Globus pallidus (tissue), 1 donor: Measurements from ENCODE around the gene TULP1.
A peak's percentile ranks its signal among the peaks of the same experiment; 100 is the strongest.

Experiments
- DNase-seq: peaks from one replicate; pipeline ENCODE4 v3.0.0-alpha.2; 2015; ENCODE audit warnings: low spot score

The TULP1 gene

DNA sequence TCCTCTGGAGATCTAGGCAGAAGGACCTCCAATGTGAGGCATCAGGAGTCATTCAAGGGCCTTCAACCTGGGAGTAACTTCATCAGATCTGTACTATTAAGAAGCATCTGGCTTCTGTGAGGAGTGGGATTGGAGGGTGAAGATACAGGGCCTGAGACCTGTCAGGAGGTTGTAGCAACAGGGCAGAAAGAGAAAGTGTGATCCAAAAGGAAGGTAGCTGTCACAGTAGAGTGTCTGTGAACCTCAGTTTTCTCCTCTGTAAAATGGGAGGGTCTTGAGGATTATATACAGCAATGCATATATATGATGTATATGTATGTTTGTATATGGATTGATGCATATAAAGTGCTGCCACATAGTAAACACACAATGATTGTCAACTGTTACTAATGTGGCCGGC lies 47.0 kb downstream of the TULP1 start:
- no peak for DNase-seq

DNA sequence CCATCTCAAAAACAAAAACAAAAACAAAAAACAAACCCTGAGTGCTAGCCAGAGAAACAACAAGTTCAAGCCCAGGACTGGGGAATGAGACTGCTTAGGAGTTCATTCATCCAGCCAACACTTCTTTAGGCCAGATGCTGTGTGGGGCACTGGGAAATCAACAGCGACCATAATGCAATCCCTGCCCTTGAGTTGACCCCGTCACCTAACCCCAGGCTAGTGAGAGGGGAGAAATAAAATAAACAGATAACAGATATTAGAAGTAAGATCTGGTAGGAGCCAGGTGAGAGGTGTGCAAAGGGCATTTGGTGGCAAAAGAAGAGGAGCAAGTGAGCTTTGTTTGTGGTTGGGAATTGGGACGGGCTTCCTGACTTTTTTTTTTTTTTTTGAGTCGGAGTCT lies 49.4 kb downstream of the TULP1 start:
- no peak for DNase-seq

DNA sequence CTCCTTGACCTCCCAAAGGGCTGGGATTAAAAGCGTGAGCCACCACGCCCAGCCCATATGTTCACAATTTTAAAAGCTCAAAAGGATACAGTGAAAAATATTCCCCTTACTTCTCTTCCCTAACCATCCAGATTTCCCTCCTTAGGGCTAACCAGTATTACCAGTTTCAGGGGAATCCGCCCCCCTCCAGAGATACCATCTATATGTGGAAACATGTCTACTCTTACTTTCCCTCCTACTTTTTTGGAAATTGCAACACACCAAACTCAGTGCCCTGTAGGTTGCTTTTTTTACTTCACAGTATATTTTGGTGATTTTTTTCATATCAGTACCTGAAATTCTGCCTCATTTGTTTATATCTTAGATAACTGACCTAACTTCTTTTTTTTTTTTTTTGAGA lies 51.4 kb downstream of the TULP1 start:
- no peak for DNase-seq

DNA sequence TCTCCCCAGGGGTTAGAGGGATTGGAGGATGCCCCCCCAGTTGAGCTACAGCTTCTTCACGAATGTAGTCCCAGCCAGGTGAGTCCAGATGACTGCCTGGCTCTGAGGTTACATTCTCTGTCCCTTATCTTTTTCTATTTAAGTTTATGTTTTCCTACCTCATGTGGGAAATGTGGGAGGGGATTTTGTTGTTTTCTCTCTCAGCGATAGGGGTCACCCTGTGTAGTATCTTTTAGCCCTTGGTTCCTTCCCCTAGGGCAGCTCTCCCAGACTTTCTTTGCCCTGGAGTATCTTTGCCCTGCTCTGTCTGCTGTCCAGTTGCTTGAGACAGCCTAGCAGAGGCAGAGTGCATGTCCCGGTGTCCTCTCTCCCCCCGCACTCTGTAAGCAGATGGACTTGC lies 54.8 kb downstream of the TULP1 start:
- DNase-seq = no peak

DNA sequence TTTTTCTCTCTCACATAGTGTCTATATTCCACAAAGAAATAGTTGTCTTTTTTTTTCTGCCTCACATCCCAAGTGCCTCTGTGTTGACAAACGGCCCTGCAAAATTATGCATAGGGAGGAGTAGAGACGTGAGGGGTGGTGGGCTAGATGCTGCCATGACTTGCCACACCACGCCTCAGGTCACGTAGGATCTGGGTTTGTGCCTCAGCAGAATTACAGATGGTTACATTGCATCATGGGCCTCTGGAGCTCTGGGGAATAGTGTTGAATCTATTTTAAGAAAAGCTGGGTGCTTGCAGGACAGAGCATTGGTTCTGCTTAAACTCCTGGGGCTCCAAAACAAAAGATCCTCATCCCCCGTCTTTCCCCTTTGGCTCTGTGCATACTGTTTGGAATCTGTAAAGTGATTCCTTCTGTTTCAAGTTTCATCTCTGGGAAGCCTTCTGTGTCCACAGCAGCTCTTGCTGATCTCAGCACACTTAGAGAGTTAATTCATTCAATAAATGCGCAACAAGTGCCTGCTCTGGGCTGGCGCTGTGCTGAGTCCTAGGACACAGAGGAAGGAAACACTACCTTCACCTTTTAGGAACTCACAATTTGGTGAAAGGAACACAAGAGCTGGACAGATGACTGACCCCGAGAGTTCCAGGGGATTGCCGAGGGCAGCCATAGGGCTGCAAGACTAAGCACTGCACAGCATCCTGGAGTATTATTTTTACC lies 58.1 kb downstream of the TULP1 start:
- DNase-seq = no peak

DNA sequence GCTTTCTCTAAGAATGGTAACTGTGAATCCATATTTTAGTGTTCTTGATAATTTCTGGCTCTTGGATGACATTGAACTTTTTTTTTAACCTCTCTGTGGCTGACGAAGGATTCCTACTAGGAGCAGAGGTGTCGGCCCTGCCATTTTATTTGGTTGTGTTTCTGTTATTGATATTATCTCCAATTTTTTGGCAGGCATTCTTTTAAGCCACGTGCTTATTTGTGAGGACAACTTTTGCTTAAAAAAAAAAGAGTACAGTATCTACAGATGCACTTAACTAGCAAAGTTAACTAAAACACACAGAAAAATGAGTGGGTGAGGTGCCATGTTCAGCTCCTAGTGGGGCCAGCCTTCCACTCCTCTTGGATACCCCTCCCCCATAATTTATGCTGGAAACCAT lies 59.5 kb downstream of the TULP1 start:
- DNase-seq = no peak

DNA sequence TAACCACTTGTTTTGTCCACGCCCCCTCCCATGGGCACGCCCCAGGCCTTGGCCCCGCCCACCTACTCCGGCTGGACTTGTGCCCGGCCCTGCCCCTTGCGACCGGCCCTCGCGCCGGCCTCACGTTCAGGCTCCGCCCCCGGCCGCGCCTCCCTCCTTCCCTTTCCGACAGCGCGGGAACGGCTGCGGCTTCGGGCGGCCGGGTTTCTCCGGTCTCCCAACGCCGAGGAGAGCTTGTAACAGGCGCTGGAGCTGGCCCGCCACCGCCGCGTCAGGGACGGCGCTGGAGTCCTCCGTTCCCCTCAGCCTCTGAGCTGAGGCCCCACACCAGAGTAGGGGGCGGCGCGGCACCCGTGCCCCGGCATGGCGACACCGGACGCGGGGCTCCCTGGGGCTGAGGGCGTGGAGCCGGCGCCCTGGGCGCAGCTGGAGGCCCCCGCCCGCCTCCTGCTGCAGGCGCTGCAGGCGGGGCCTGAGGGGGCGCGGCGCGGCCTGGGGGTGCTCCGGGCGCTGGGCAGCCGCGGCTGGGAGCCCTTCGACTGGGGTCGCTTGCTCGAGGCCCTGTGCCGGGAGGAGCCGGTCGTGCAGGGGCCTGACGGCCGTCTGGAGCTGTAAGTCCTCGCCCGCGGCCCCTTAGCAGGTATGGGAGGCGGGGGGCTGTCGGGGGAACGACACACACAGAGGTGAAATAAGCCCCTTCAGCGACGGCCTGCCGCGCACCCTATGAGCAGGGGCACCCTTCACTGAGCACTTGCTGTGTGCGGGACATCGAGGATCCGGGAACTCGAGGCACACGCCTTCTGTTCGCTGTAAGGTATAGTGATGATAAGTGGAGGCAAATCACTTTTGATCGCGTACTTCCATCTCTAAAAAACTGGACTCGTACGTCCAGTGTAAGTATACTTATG lies 60.3 kb downstream of the TULP1 start, which contains the start of gene FANCE:
TSS of gene FANCE (plus strand) at position 156 of the 908 bp plus-strand sequence. CDS start at position 364, 208 bp downstream.
- peak; percentile 86 for DNase-seq

DNA sequence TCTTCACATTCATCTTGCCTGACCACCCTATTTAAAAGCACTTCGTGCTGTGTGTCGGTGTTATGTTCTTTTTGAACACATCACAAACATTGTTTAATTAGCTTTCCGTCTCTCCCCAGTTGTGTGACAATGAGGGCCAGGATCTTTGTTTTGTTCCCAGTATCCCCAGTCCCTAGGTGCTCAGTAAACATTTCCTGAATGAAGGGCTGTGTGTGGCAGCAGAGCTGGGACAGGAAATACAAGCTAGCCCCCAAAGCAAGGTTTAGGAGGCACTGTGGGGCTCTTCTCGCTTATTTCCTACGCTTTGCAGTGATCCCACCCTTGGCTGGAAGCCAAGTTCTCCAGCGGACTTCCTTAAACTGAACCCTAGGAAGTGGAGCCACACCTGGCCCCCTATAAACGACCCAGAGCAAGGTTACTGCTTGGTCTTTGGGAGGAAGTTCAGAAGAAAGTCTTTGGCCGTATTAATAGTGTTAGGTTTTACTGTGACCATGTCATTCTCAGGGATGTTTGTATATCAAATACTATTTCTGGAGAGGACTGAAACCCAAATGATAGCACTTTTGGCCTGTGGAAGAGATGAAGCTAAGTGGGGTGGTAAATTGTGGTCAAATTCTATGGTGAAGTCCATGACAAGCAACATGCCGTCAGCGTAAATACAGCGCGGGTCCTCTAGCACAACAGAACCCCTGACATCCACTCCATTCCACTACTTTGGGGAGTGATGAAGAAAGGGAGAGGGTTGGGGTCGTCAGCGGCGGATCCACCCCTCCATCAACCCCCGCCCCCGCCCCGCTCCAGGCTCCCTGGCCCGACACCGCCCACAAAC lies 61.1 kb downstream of the TULP1 start:
- no peak for DNase-seq

DNA sequence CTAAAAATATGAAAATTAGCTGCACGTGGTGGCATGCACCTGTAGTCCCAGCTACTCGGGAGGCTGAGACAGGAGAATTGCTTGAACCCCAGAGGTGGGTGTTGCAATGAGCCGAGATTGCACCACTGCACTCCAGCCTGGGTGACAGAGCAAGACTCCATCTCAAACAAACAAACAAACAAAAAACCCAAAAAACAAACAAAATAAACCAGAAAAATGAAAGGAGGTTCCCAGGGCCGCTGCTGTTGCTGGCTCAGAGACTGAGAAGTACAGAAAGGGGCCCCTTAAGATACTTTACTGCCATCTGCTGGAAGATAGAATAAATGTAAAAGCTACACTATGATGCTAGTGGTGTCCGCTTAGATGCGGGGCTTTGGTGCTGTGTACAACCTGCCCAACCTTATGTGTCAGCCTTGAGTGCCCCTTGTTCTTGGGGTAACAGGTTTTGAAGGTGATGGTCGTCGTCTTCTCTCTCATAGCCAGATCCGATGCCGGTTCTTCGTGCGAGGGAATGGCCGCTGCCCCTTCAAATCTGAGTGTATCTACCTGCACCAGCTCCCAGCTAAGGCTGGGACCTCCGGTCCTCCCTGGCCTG lies 63.3 kb downstream of the TULP1 start:
- DNase-seq = peak; percentile 80

DNA sequence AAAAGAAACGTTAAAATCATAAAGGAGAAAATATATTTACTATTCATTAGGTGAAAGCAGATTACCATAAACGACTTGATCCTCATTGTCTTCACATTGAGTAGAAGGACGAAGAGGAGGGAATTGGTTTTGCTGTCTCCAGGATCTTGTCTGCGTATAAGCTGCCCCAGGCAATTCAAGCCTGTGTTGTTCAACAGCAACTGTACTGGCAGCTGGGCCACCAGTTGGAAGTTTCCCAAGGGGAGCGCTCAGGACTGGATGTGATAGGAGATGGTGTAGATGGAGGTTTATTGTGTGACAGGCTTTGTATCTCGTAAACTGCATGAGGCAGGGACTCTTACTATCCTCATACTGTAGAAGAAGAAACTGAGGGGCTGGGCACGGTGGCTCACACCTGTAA lies 64.5 kb downstream of the TULP1 start:
- DNase-seq = no peak
